GM19452 (cell line): ENCODE data around the gene C2.
"Not testable (repeated sequence)": the region's sequence is repeated elsewhere in the genome, so short reads cannot be mapped to it uniquely, and the experiment has no call there.

ENCODE experiments used
- ATAC-seq: cut with Tn5 transposase; IDR thresholded peaks from one replicate; pipeline ENCODE4 v1.9.1; 2021; ENCODE audit not compliant: unreplicated experiment

Gene C2

GRCh38 chr6:31976065-31976464, 48.5 kb downstream of the C2 start:
- not testable (repeated sequence) for ATAC-seq

- ATAC-seq, result no peak
Observed at GRCh38 chr6:31977816-31978431, 50.4 kb downstream of the C2 start.

- no peak for ATAC-seq
Observed at GRCh38 chr6:31978831-31979230, 51.3 kb downstream of the C2 start.

- no peak for ATAC-seq
Observed at GRCh38 chr6:31979238-31979898, 51.9 kb downstream of the C2 start.

- not testable (repeated sequence) for ATAC-seq
Observed at GRCh38 chr6:31980195-31980876, 52.8 kb downstream of the C2 start.

DNA sequence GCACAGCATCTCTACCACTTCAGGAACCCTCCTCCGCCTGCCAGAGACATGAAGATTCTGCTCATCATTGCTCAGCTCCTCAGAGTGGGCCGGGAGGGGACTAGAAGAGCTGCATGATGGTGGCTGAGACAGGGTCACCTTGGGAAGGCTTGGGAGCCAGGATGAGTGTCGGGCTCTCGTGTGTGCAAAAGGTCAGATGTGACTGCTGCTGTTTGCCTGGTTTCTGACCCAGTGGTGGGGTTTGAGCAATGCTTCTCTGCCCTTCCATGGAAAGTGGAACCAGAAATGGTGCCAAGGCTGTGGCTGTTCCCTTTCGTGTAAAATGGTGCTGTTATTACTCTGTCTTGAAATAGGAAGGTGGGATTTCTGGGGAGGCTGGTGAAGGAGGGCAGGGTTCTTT, 53.5 kb downstream of the C2 start:
- not testable (repeated sequence) for ATAC-seq

- ATAC-seq, result not testable (repeated sequence)
Observed at GRCh38 chr6:31981744-31982143, 54.2 kb downstream of the C2 start, which contains the start of gene C4A. Gene C4A, plus strand, starts transcription at chr6:31982057. Its CDS starts 51 bp downstream, at chr6:31982108.

DNA sequence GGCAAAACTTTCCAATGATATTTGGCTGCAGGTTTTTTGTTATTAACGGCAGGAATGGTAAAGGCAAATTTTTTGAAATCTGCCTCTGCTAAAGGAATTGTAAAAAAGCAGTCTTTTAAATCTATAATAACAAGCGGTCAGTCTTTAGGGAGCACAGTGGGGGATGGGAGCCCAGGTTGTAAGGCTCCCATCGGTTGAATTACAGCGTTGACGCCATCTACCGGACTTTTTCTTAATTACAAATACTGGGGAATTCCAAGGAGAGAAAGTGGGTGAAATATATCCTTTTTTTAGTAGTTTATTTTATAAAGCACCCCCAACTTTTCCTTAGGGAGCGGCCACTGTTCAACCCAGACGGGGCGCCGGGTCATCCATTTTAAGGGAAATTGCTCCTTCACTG, 61.8 kb downstream of the C2 start:
- ATAC-seq, result not testable (repeated sequence)

DNA sequence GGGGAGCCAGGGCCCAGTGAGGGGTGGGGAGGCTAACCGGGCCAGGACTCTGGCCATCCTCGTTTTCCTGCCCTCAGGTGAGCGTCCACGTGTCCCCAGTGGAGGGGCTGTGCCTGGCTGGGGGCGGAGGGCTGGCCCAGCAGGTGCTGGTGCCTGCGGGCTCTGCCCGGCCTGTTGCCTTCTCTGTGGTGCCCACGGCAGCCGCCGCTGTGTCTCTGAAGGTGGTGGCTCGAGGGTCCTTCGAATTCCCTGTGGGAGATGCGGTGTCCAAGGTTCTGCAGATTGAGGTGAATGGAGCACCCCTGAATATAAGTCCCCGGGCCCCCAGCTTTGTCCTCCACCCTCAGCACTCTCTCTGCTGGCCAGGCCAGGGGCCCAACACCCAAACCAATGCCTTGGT, 66.9 kb downstream of the C2 start:
- ATAC-seq, result not testable (repeated sequence)
